ENCODE measurements around the gene SLC8A2. TPM values are rescaled to one million over a fixed set of nuclear protein-coding genes. Genes with fewer than 3 reads are reported as not detected.
A peak's percentile ranks its signal among the peaks of the same experiment; 100 is the strongest.

The SLC8A2 gene
- total RNA-seq, 1 donor from 2014 or later: 0.70 TPM

DNA sequence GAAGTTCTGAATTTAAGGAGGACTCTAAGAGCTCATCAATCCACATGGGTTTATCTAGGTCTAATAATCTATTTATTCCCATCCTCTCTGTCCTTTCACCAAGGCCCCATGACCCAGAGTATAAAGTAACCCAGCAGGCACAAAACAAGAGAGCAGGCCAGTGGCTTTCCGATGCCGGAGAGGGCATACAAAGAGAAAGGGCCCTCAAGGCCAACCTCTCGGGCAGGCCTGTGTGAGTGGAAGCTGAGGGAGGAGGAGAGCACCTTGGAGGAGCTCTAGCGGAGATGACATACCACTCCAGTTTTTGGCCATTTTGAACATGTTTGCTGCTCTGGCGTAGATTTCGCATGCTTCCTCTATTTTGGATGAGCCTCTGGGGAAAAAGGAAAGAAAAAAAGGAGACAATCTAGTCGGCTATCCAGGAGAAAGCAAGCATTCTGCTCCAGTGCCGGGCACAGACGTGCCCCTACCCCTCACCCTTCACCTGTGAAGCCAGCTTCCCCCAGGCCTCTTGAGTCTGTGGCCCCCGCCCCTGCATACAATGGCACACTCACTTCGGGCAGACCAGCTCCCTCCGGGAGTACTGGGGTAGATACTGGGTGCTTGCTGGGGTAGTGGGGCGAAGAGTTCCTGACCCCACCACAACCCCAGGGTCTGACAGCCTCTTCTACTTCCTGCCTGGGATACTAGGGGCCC is 31.6 kb upstream of the SLC8A2 start:
- DNase-seq (ENCODE audit: low read depth, low spot score): no peak
- Mint-ChIP-seq H3K36me3 (ENCODE audit: low read depth) (no peaks in the 10 kb centered on the region), H3K4me3 (peak overlapping the region; percentile 49), H3K27me3 (ENCODE audit: low read depth) (no peaks in the 10 kb centered on the region), H3K27ac (ENCODE audit: unreplicated experiment) (no peak overlapping the region), H3K9me3 (no peaks in the 10 kb centered on the region), H3K4me1 (no peaks in the 10 kb centered on the region)
- no peak for TF ChIP-seq CTCF (conservative IDR thresholded peaks at IDR 0.05)

DNA sequence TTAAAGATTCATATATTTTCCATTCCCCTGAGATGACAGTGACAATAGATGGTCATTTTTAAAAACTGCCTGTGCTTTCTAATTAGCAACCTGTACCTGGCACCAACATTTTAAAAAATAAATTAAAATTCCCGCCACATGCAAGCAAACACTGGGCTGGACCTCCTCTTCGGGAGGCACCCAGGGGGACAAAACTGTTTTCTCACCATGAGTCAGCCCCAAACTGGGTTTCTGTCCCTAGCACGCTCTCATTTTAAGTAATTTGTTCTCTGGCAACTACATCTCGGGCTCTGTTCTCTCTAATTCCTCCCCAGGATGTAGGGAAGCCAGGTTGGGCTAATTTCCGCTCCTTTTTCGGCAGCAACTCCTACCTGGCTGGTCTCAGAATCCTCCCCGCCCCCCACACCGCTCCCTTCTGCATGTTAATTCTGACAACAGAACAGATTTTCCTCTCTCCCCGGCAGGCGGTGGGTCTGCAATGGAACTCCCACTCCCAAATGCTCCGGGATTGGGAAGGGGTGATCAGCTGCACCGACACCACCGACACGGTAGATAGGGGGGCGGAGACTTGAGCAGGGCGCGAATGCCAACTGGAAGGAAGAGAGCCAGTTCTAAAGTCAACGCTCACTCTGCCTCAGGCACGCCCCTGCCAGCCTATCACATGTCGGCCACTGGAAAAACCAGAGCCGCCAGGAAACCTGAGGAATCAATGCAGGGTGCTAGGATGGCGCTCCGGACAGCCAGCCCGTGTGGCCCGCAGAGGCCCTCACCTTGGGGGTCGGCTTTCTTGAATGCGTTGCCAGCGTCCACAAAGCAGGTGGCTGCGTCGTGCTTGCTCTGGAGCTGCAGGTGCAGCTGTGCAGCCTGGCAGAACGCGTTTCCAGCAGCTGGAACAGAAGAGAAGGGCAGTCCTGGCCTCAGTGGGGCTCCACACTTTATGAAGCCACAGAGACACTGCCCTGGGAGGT is 28.5 kb upstream of the SLC8A2 start:
- H3K9me3 Mint-ChIP-seq: no peaks in the 10 kb centered on the region
- H3K4me3 Mint-ChIP-seq: no peak overlapping the region
- TF ChIP-seq CTCF (conservative IDR thresholded peaks at IDR 0.05): no peak
- no peaks in the 10 kb centered on the region for H3K4me1 Mint-ChIP-seq
- H3K36me3 Mint-ChIP-seq (ENCODE audit: low read depth): no peaks in the 10 kb centered on the region
- no peaks in the 10 kb centered on the region for H3K27me3 Mint-ChIP-seq (ENCODE audit: low read depth)
- no peak for DNase-seq (ENCODE audit: low read depth, low spot score)
- H3K27ac Mint-ChIP-seq (ENCODE audit: unreplicated experiment): no peak overlapping the region

DNA sequence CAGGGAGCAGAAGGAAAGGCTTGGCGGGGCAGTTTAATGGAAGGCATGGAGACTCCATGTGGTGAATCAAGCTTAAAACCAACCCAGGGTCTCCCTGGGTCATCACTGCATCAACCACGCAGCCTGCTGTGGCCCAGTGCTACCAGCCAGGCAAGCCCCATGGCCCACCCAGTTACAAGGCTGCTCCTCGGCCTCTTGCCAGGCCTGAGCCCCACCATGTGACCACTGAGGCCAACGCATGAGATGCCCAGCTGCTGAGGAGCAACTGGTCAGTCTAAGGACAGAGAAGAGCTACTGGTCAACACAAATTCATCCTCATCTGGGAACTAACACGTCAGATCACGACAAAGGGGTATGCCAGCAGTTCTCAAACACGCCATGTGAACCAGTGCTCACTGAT is 27.7 kb upstream of the SLC8A2 start:
- Mint-ChIP-seq H3K4me1 (no peaks in the 10 kb centered on the region), H3K27ac (ENCODE audit: unreplicated experiment) (no peak overlapping the region)

DNA sequence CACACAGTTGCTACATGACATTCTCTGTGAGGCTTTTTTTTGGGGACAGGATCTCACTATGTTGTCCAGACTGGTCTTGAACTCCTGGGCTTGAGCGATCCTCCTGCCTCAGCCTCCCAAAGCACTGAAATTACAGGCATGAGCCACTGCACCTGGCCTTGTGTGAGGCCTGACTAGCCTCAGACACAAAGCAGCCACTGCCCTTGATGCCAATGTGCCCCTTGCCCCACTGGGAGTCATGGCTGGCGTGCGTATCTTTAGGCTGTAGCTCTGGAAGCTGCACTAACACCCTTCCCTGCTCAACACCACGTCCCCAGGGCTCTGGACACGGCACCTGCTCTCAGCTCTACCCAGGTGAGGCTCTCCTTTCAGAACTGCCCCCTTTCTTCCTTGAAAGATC is 26.9 kb upstream of the SLC8A2 start:
- no peak for TF ChIP-seq CTCF (conservative IDR thresholded peaks at IDR 0.05)
- no peak overlapping the region for H3K4me3 Mint-ChIP-seq
- no peak for DNase-seq (ENCODE audit: low read depth, low spot score)
- no peaks in the 10 kb centered on the region for H3K4me1 Mint-ChIP-seq
- H3K27ac Mint-ChIP-seq (ENCODE audit: unreplicated experiment): peak overlapping the region; percentile 19
- no peaks in the 10 kb centered on the region for H3K36me3 Mint-ChIP-seq (ENCODE audit: low read depth)
- no peaks in the 10 kb centered on the region for H3K27me3 Mint-ChIP-seq (ENCODE audit: low read depth)
- H3K9me3 Mint-ChIP-seq: no peaks in the 10 kb centered on the region

More for the DNA sequence above, 27.7 kb upstream of the SLC8A2 start:
- Mint-ChIP-seq H3K36me3 (ENCODE audit: low read depth) (no peaks in the 10 kb centered on the region), H3K4me3 (no peak overlapping the region), H3K27me3 (ENCODE audit: low read depth) (no peaks in the 10 kb centered on the region), H3K9me3 (no peaks in the 10 kb centered on the region)
- no peak for DNase-seq (ENCODE audit: low read depth, low spot score)
- TF ChIP-seq CTCF (conservative IDR thresholded peaks at IDR 0.05): no peak

DNA sequence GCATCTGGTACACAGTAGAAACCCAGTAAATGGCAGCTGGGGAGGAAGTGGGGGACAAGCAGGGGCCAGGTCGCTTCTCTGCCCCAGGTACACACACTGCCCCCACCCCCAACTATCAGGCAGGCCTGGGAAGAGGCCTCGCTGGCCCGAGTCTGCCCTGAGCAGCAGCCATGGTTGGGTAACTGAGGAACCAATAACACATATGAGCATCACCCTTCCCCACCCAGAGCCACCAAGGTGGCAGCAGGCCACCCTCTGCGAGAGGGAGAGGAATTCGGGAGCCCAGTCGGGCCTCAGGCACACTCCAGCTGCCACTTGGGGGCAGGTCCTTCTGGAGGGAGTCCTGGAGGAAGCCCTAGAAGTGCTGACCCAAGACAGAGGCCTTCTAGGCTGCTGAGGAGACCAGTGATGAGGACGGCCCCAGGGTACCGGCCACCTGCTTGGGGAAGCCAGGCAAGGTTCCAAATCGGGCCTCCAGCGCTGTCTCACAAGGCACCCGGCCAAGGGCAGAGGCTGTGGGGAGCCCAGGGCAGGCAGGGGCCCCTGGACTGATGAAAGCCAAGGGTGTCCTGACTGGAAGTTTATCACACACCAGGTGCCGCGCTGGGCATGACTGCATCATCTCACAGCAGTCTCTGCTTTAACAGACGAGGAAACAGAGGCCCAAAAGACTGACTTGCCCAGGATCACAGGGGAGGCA is 26.3 kb upstream of the SLC8A2 start:
- no peaks in the 10 kb centered on the region for H3K9me3 Mint-ChIP-seq
- H3K36me3 Mint-ChIP-seq (ENCODE audit: low read depth): no peaks in the 10 kb centered on the region
- H3K4me1 Mint-ChIP-seq: no peaks in the 10 kb centered on the region
- no peaks in the 10 kb centered on the region for H3K27me3 Mint-ChIP-seq (ENCODE audit: low read depth)
- TF ChIP-seq CTCF (conservative IDR thresholded peaks at IDR 0.05): no peak
- DNase-seq (ENCODE audit: low read depth, low spot score): no peak
- no peak overlapping the region for H3K4me3 Mint-ChIP-seq
- no peak overlapping the region for H3K27ac Mint-ChIP-seq (ENCODE audit: unreplicated experiment)

Measured in neural crest cell (in vitro differentiated cells).